Spleen (tissue), 11 donors: Measurements from ENCODE around the gene TRIM47. TPM values are rescaled to one million over a fixed set of nuclear protein-coding genes. Genes with fewer than 3 reads are reported as not detected.

Source experiments
- DNase-seq: peaks from one replicate; pipeline ENCODE4 v3.0.0-alpha.2; 2020
- H3K27ac ChIP-seq, 8 donors: fragments of 200-600 bp; sonication (generic) in 7 of 8; 1 replicate in 4 of 8; 2 replicates in 4 of 8; pipeline versions ENCODE4 v1.5.0 to v1.8.0; 2016 to 2021; ENCODE audit warnings: inconsistent platforms in 4 of 8, mild to moderate bottlenecking in 4 of 8, moderate library complexity in 1 of 8
- H3K27me3 ChIP-seq, 7 donors: fragments of 200-600 bp; sonication (generic) in 6 of 7; replicated peaks in 1 of 7; 1 replicate in 4 of 7; 2 replicates in 3 of 7; pipeline versions ENCODE4 v1.5.0 to v1.8.0; 2016 to 2021; ENCODE audit warnings: inconsistent platforms in 3 of 7, mild to moderate bottlenecking in 1 of 7
- H3K36me3 ChIP-seq, 6 donors: fragments of 200-600 bp; sonication (generic) in 5 of 6; 1 replicate in 4 of 6; 2 replicates in 2 of 6; pipeline versions ENCODE4 v1.5.0 to v1.8.0; 2016 to 2021; ENCODE audit warnings: inconsistent platforms in 2 of 6
- H3K4me1 ChIP-seq, 6 donors: fragments of 200-600 bp; sonication (generic) in 5 of 6; 1 replicate in 3 of 6; 2 replicates in 3 of 6; pipeline versions ENCODE4 v1.5.0 to v1.8.0; 2016 to 2021; ENCODE audit warnings: inconsistent platforms in 3 of 6
- H3K4me3 ChIP-seq, 8 donors: fragments of 200-600 bp; sonication (generic) in 7 of 8; 1 replicate in 4 of 8; 2 replicates in 4 of 8; pipeline versions ENCODE4 v1.5.0 to v1.8.0; 2016 to 2021; ENCODE audit warnings: inconsistent platforms in 4 of 8, mild to moderate bottlenecking in 4 of 8, moderate library complexity in 2 of 8
- H3K9me3 ChIP-seq, 8 donors: fragments of 200-600 bp; sonication (generic) in 7 of 8; 1 replicate in 4 of 8; 2 replicates in 4 of 8; pipeline versions ENCODE4 v1.5.0 to v1.8.0; 2016 to 2021; ENCODE audit warnings: inconsistent platforms in 4 of 8
- CTCF ChIP-seq, 11 experiments: fragments of 200-600 bp in 7 of 11; fragments of 450-650 bp in 4 of 11; sonication (generic) in 4 of 11; IDR thresholded peaks in 8 of 11; conservative IDR thresholded peaks in 3 of 11; 1 replicate in 7 of 11; 2 replicates in 4 of 11; pipeline versions ENCODE4 v1.4.0 to v1.8.0; 2016 to 2021; ENCODE audit warnings: antibody characterized with exemption in 11 of 11, inconsistent platforms in 4 of 11, mild to moderate bottlenecking in 1 of 11
- POLR2A ChIP-seq, 3 donors: fragments of 450-650 bp; IDR thresholded peaks; one replicate each; pipeline ENCODE4 v1.5.1; 2017; ENCODE audit warnings: antibody characterized with exemption in 3 of 3, mild to moderate bottlenecking in 1 of 3
- POLR2AphosphoS5 ChIP-seq, 3 donors: sonication (generic); formaldehyde crosslinking; IDR thresholded peaks; one replicate each; pipeline ENCODE4 v1.5.1; 2017; ENCODE audit warnings: antibody characterized with exemption in 3 of 3
- WGBS, 5 donors: extraction: QIAGEN DNeasy Blood & Tissue Kit in 3 of 5; methylation state at CpG; one replicate each; pipeline versions ENCODE4 v1.1.5 to v1.1.7; 2013 to 2018; 5-methylcytosine and 5-hydroxymethylcytosine counted together
- intact Hi-C: fragments of 100-400 bp; cut with DNase I; formaldehyde crosslinking; loops from one replicate; pipeline ENCODE4 v1.15.0; 2023; ENCODE audit warnings: low total_unique reads
- polyA plus RNA-seq, 3 donors: library from polyadenylated mRNA; stranded (reverse); fragments of 200-250 nt; gene quantifications; one replicate each; pipeline ENCODE4 v1.2.1, GENCODE V29; 2013
- total RNA-seq, 7 donors: library from RNA; depleted of rRNA in 3 of 7; stranded (reverse); fragments of >200 nt in 3 of 7; fragmentation: NEBNext Ultra II Directional in 4 of 7; extraction: Animal tissue kit (Norgen Biotek cat#: 25700) in 4 of 7; gene quantifications; one replicate each; pipeline versions ENCODE4 v1.1.0 to v1.2.1, GENCODE V29; 2016 to 2021
- donor health status: healthy with polysubstance abuse.
- donor health status: DM: no; HTN: no; CAD: no; lungs with moderate emphysema.
- donor health status: DM: no; HTN: no; CAD: no.
- donor health status: Bipolar disorder and iron deficiency.
- donor health status: healthy.
- donor health status: DM: no; HTN: no; CAD: no.
- donor health status: DM: yes; HTN: yes; CAD: no.

TRIM47 gene
- total and polyA plus RNA-seq, 10 donors = 28.1 to 73.8 (median 38.3) TPM

GRCh38 chr17:75913537-75914210 lies 35.3 kb upstream of the TRIM47 start:
- Histone ChIP-seq H3K4me3 (no peak overlapping the region), H3K4me1 (peaks cover 0 to 14% (median 0%) of the 10 kb centered on the region in 6 donors), H3K27me3 (no peaks in the 10 kb centered on the region), H3K27ac (no peak overlapping the region), H3K36me3 (peaks cover 0 to 49% (median 5%) of the 10 kb centered on the region in 6 donors), H3K9me3 (no peaks in the 10 kb centered on the region)
- intact Hi-C loops = no loop called here
- 92 to 97% (median 95%) methylated on average over 25 to 32 of the region's 32 CpGs for WGBS, 5 donors
- TF ChIP-seq POLR2A (IDR thresholded peaks at IDR 0.05) (no peak), CTCF (IDR thresholded peaks at IDR 0.05 in 8 of 11, conservative IDR thresholded peaks at IDR 0.05 in 3 of 11) (no peak), POLR2AphosphoS5 (IDR thresholded peaks at IDR 0.05) (peak in 1 of 3 donors; percentile 8)
- DNase-seq = no peak

GRCh38 chr17:75910699-75911098 lies 32.3 kb upstream of the TRIM47 start:
- Histone ChIP-seq H3K4me3 (no peak overlapping the region), H3K4me1 (peaks cover 0 to 10% (median 2%) of the 10 kb centered on the region in 6 donors), H3K9me3 (no peaks in the 10 kb centered on the region), H3K27me3 (no peaks in the 10 kb centered on the region), H3K27ac (no peak overlapping the region), H3K36me3 (peaks cover 0 to 36% (median 5%) of the 10 kb centered on the region in 6 donors)
- no peak for DNase-seq
- intact Hi-C loops = no loop called here
- WGBS, 5 donors = 78 to 89% (median 87%) methylated on average over 3 to 6 of the region's 6 CpGs
- TF ChIP-seq CTCF (IDR thresholded peaks at IDR 0.05 in 8 of 11, conservative IDR thresholded peaks at IDR 0.05 in 3 of 11) = no peak
- TF ChIP-seq POLR2AphosphoS5 (IDR thresholded peaks at IDR 0.05) = no peak
- no peak for TF ChIP-seq POLR2A (IDR thresholded peaks at IDR 0.05)

GRCh38 chr17:75909812-75910274 lies 31.5 kb upstream of the TRIM47 start:
- peaks cover 0 to 32% (median 5%) of the 10 kb centered on the region in 6 donors for H3K36me3 ChIP-seq
- H3K9me3 ChIP-seq = no peaks in the 10 kb centered on the region
- H3K27ac ChIP-seq = peak overlapping the region in 3 of 8 donors; percentile 21 to 40 (median 21)
- no peaks in the 10 kb centered on the region for H3K27me3 ChIP-seq
- H3K4me1 ChIP-seq = peaks cover 0 to 18% (median 11%) of the 10 kb centered on the region in 6 donors
- H3K4me3 ChIP-seq = no peak overlapping the region
- no peak for DNase-seq
- intact Hi-C loops = no loop called here
- WGBS, 5 donors = 41 to 78% (median 64%) methylated on average over 10 to 11 of the region's 11 CpGs
- no peak for TF ChIP-seq CTCF (IDR thresholded peaks at IDR 0.05 in 8 of 11, conservative IDR thresholded peaks at IDR 0.05 in 3 of 11)
- TF ChIP-seq POLR2AphosphoS5 (IDR thresholded peaks at IDR 0.05) = peak in 1 of 3 donors; percentile 48
- no peak for TF ChIP-seq POLR2A (IDR thresholded peaks at IDR 0.05)

- H3K27ac ChIP-seq = peak overlapping the region in 3 of 8 donors; percentile 8 to 21 (median 21)
- TF ChIP-seq CTCF (IDR thresholded peaks at IDR 0.05 in 8 of 11, conservative IDR thresholded peaks at IDR 0.05 in 3 of 11) (no peak), POLR2A (IDR thresholded peaks at IDR 0.05) (no peak), POLR2AphosphoS5 (IDR thresholded peaks at IDR 0.05) (no peak)
- WGBS, 5 donors = 80 to 90% (median 87%) methylated on average over 11 to 14 of the region's 14 CpGs
These were observed 30.9 kb upstream of the TRIM47 start for GRCh38 chr17:75909051-75909811.

More at GRCh38 chr17:75909051-75909811, 30.9 kb upstream of the TRIM47 start:
- Histone ChIP-seq H3K4me1 (peaks cover 0 to 20% (median 14%) of the 10 kb centered on the region in 6 donors), H3K36me3 (peaks cover 0 to 25% (median 2%) of the 10 kb centered on the region in 6 donors), H3K9me3 (no peaks in the 10 kb centered on the region), H3K4me3 (no peak overlapping the region), H3K27me3 (no peaks in the 10 kb centered on the region)
- intact Hi-C loops = no loop called here
- DNase-seq = no peak
